IMR-90 (cell line): ENCODE measurements around the gene PRKAR1B. TPM values are rescaled to one million over a fixed set of nuclear protein-coding genes. Genes with fewer than 3 reads are reported as not detected.
A peak's percentile ranks its signal among the peaks of the same experiment; 100 is the strongest.

ENCODE experiments used
- ATAC-seq: fragments of 200-7000 bp; cut with Tn5 transposase; 2 replicates; pipeline ENCODE4 v1.9.1; 2020; ENCODE audit warnings: low read depth, mild to moderate bottlenecking, moderate library complexity
- BruUV-seq: library from RNA; stranded (reverse); fragments of 400-500 nt; replicated peaks from 2 replicates; lab custom pipeline; 2021; lab: Mats Ljungman, UMichigan
- CTCF ChIA-PET: fragments of 300-600 bp; formaldehyde crosslinking; extraction: SDS; loops from one replicate; lab custom pipeline; 2021; ENCODE audit warnings: antibody characterized with exemption; lab: Yijun Ruan, JAX
- POLR2A ChIA-PET: fragments of 300-600 bp; sonication (Branson Sonifier 250); formaldehyde crosslinking; loops from one replicate; lab custom pipeline; 2022; ENCODE audit warnings: antibody characterized with exemption; ENCODE audit not compliant: unreplicated experiment; lab: Charles Lee
- DNase-seq: peaks from one replicate; pipeline ENCODE4 v3.0.0; 2013
- H2AFZ ChIP-seq: replicated peaks from 2 replicates; pipeline ENCODE3; 2013; ENCODE audit warnings: low read length, mild to moderate bottlenecking; ENCODE audit not compliant: poor library complexity
- H2AK5ac ChIP-seq: 2 replicates; pipeline ENCODE4 v1.6.1; 2013; ENCODE audit warnings: low read depth, low read length, inconsistent platforms
- H2AK9ac ChIP-seq: replicated peaks from 2 replicates; pipeline ENCODE3; 2013; ENCODE audit warnings: mild to moderate bottlenecking, low read depth, low read length, moderate library complexity; ENCODE audit not compliant: poor library complexity
- H2BK120ac ChIP-seq: 2 replicates; pipeline ENCODE4 v1.6.1; 2013; ENCODE audit warnings: low read depth, low read length, inconsistent platforms
- H2BK15ac ChIP-seq: 3 replicates; pipeline ENCODE4 v1.6.1; 2013; ENCODE audit warnings: low read depth, low read length, inconsistent platforms
- H2BK20ac ChIP-seq: 2 replicates; pipeline ENCODE4 v1.6.1; 2013; ENCODE audit warnings: low read depth, mild to moderate bottlenecking, inconsistent platforms, low read length, moderate library complexity
- H2BK5ac ChIP-seq: 2 replicates; pipeline ENCODE4 v1.6.1; 2013; ENCODE audit warnings: mild to moderate bottlenecking, low read depth, low read length, inconsistent platforms; ENCODE audit not compliant: poor library complexity, severe bottlenecking
- H3K14ac ChIP-seq: replicated peaks from 2 replicates; pipeline ENCODE4 v1.6.1; 2013; ENCODE audit warnings: low read depth, low read length, inconsistent platforms
- H3K18ac ChIP-seq: 2 replicates; pipeline ENCODE4 v1.6.1; 2013; ENCODE audit warnings: low read depth, low read length, control low read depth
- H3K23ac ChIP-seq: 2 replicates; pipeline ENCODE4 v1.6.1; 2013; ENCODE audit warnings: low read depth, low read length, inconsistent platforms
- H3K27ac ChIP-seq: 2 replicates; pipeline ENCODE4 v1.5.1; 2013; ENCODE audit warnings: mild to moderate bottlenecking, control low read depth, low read length; ENCODE audit not compliant: insufficient read depth
- H3K27me3 ChIP-seq: 2 replicates; pipeline ENCODE4 v1.6.1; 2013; ENCODE audit warnings: low read length; ENCODE audit not compliant: control insufficient read depth, insufficient read depth
- H3K36me3 ChIP-seq: 2 replicates; pipeline ENCODE4 v1.6.1; 2013; ENCODE audit warnings: low read length, mixed read lengths; ENCODE audit not compliant: control insufficient read depth, insufficient read depth
- H3K4ac ChIP-seq: 2 replicates; pipeline ENCODE4 v1.6.1; 2013; ENCODE audit warnings: low read depth, low read length, inconsistent platforms
- H3K4me1 ChIP-seq: 2 replicates; pipeline ENCODE4 v1.6.1; 2013; ENCODE audit warnings: low read length, mixed read lengths; ENCODE audit not compliant: control insufficient read depth, insufficient read depth
- H3K4me2 ChIP-seq: 2 replicates; pipeline ENCODE4 v1.6.1; 2013; ENCODE audit warnings: low read depth, mild to moderate bottlenecking, control low read depth, low read length, moderate library complexity
- H3K4me3 ChIP-seq: 2 replicates; pipeline ENCODE4 v1.5.1; 2013; ENCODE audit warnings: low read depth, mild to moderate bottlenecking, control low read depth, low read length, moderate library complexity; ENCODE audit not compliant: insufficient read depth
- H3K56ac ChIP-seq: 2 replicates; pipeline ENCODE4 v1.6.1; 2013; ENCODE audit warnings: low read length, inconsistent platforms; ENCODE audit not compliant: insufficient read depth; ENCODE audit errors: extremely low read depth
- H3K79me1 ChIP-seq, 2 experiments: 2 replicates each; pipeline ENCODE4 v1.6.1; 2013; ENCODE audit warnings: low read length in 2 of 2, inconsistent platforms in 1 of 2, low read depth in 1 of 2
- H3K9ac ChIP-seq: 2 replicates; pipeline ENCODE4 v1.6.1; 2013; ENCODE audit warnings: low read depth, low read length, control low read depth
- H3K9me1 ChIP-seq: 2 replicates; pipeline ENCODE4 v1.6.1; 2013; ENCODE audit warnings: low read length, inconsistent platforms; ENCODE audit not compliant: insufficient read depth
- H3K9me3 ChIP-seq: 2 replicates; pipeline ENCODE4 v1.6.1; 2013; ENCODE audit warnings: low read length; ENCODE audit not compliant: control insufficient read depth, insufficient read depth
- H4K20me1 ChIP-seq: 2 replicates; pipeline ENCODE4 v1.6.1; 2013; ENCODE audit warnings: low read length, inconsistent platforms; ENCODE audit not compliant: insufficient read depth
- H4K5ac ChIP-seq: 2 replicates; pipeline ENCODE4 v1.6.1; 2013; ENCODE audit warnings: mild to moderate bottlenecking, low read depth, low read length, control low read depth
- H4K8ac ChIP-seq, 2 experiments: 2 replicates each; pipeline ENCODE4 v1.6.1; 2013; ENCODE audit warnings: low read depth in 2 of 2, low read length in 2 of 2, control low read depth in 1 of 2, inconsistent platforms in 1 of 2
- H4K91ac ChIP-seq: 2 replicates; pipeline ENCODE4 v1.6.1; 2013; ENCODE audit warnings: low read depth, low read length, inconsistent platforms; ENCODE audit not compliant: insufficient read depth
- CHD1 ChIP-seq: IDR thresholded peaks from 2 replicates; pipeline ENCODE4 v1.6.1; 2012; ENCODE audit warnings: low read depth, low read length, improper control_type of control experiment
- CTCF ChIP-seq: conservative IDR thresholded peaks from 2 replicates; pipeline ENCODE4 v1.5.1; 2012; ENCODE audit warnings: mild to moderate bottlenecking, low read depth, low read length, improper control_type of control experiment
- FOS ChIP-seq: fragments of 150-350 bp; IDR thresholded peaks from 2 replicates; pipeline ENCODE4 v1.6.1; 2016; ENCODE audit warnings: low read depth, low read length
- MAFK ChIP-seq: IDR thresholded peaks from 2 replicates; pipeline ENCODE4 v1.6.1; 2012; ENCODE audit warnings: low read depth, low read length, improper control_type of control experiment
- MAZ ChIP-seq: IDR thresholded peaks from 2 replicates; pipeline ENCODE4 v1.6.1; 2012; ENCODE audit warnings: low read depth, mild to moderate bottlenecking, low read length, improper control_type of control experiment, moderate library complexity, borderline replicate concordance
- MXI1 ChIP-seq: IDR thresholded peaks from 2 replicates; pipeline ENCODE4 v1.6.1; 2012; ENCODE audit warnings: low read depth, mild to moderate bottlenecking, low read length, moderate library complexity, borderline replicate concordance
- NFE2L2 ChIP-seq: fragments of 150-350 bp; IDR thresholded peaks from 2 replicates; pipeline ENCODE4 v1.6.1; 2016; ENCODE audit warnings: low read depth, mild to moderate bottlenecking, low read length
- POLR2A ChIP-seq: IDR thresholded peaks from 2 replicates; pipeline ENCODE4 v1.6.1; 2012; ENCODE audit warnings: mild to moderate bottlenecking, low read depth, low read length
- RAD21 ChIP-seq: IDR thresholded peaks from 2 replicates; pipeline ENCODE4 v1.6.1; 2012; ENCODE audit warnings: low read length, improper control_type of control experiment
- RCOR1 ChIP-seq: IDR thresholded peaks from 2 replicates; pipeline ENCODE4 v1.6.1; 2012; ENCODE audit warnings: mild to moderate bottlenecking, low read length, improper control_type of control experiment; ENCODE audit not compliant: insufficient replicate concordance
- RFX5 ChIP-seq: IDR thresholded peaks from 2 replicates; pipeline ENCODE4 v1.8.0; 2012; ENCODE audit warnings: low read depth, mild to moderate bottlenecking, low read length, moderate library complexity
- SMC3 ChIP-seq: fragments of 150-350 bp; IDR thresholded peaks from 2 replicates; pipeline ENCODE4 v1.6.1; 2016; ENCODE audit warnings: low read depth, mild to moderate bottlenecking, antibody characterized with exemption, low read length, moderate library complexity
- USF2 ChIP-seq: fragments of 150-350 bp; IDR thresholded peaks from 2 replicates; pipeline ENCODE4 v1.6.1; 2017; ENCODE audit warnings: mild to moderate bottlenecking, antibody characterized with exemption, low read length, low read depth
- WGBS, 2 experiments: methylation state at CpG; one replicate each; pipeline versions ENCODE4 v1.1.5 to v1.1.7; 2013; ENCODE audit warnings: missing lambda C conversion rate in 2 of 2; ENCODE audit not compliant: insufficient read length in 1 of 2; ENCODE audit errors: extremely low coverage in 2 of 2; 5-methylcytosine and 5-hydroxymethylcytosine counted together
- dilution Hi-C: fragments of 300-500 bp; cut with HindIII; formaldehyde crosslinking; loops from one replicate; pipeline ENCODE4 v1.14.3; 2018; ENCODE audit warnings: low sequenced_read_pairs; ENCODE audit not compliant: unreplicated experiment
- in situ Hi-C: fragments of 300-500 bp; cut with MboI; formaldehyde crosslinking; loops from 3 replicates; pipeline ENCODE4 v1.14.3; 2019; ENCODE audit warnings: low sequenced_read_pairs, inconsistent platforms, mixed read lengths
- intact Hi-C: fragments of 100-400 bp; cut with micrococcal nuclease; formaldehyde crosslinking; loops from 2 replicates; pipeline ENCODE4 v1.10.0; 2022
- polyA plus RNA-seq, 3 experiments: library from polyadenylated mRNA; depleted of rRNA; stranded (reverse); fragments of >200 nt; gene quantifications; 2 replicates each; pipeline ENCODE4 v1.2.3, GENCODE V29; 2012; ENCODE audit warnings: low replicate concordance in 1 of 3
- total RNA-seq: library from RNA; depleted of rRNA; stranded (reverse); fragments of >200 nt; gene quantifications from 2 replicates; pipeline ENCODE4 v1.2.3, GENCODE V29; 2012

PRKAR1B gene
- total and polyA plus RNA-seq, 2 of the 4 experiments (the other 2 are of a cell fraction): 15.2 to 20.2 TPM

GRCh38 chr7:552868-553635 lies 174.0 kb downstream of the PRKAR1B start:
- no TSS peak for BruUV-seq

More at GRCh38 chr7:552868-553635, 174.0 kb downstream of the PRKAR1B start:
- dilution Hi-C loops (no loop called here), intact Hi-C loops (no loop called here), in situ Hi-C loops (no loop called here)
- no peak overlapping the region for H2BK20ac ChIP-seq
- H4K5ac ChIP-seq: no peak overlapping the region
- peaks cover 2% of the 10 kb centered on the region; the same call in 1 of the 2 replicates for H3K4me1 ChIP-seq
- no peak overlapping the region for H3K18ac ChIP-seq
- no peak overlapping the region for H3K14ac ChIP-seq
- H3K36me3 ChIP-seq: no peaks in the 10 kb centered on the region
- ChIA-PET POLR2A (no interaction called here), CTCF (no interaction called here)
- H3K56ac ChIP-seq: no peak overlapping the region
- ATAC-seq (no peak), DNase-seq (no peak)
- no peak overlapping the region for H3K4ac ChIP-seq
- H3K27me3 ChIP-seq: no peaks in the 10 kb centered on the region; the same call in 1 of the 2 replicates
- TF ChIP-seq POLR2A (no peak), MXI1 (no peak), RCOR1 (no peak), USF2 (no peak), CHD1 (no peak), NFE2L2 (no peak), FOS (no peak), RFX5 (no peak), MAFK (no peak), CTCF (no peak), MAZ (no peak), RAD21 (no peak), SMC3 (no peak)
- H3K9ac ChIP-seq: no peak overlapping the region
- H3K9me3 ChIP-seq: peaks cover 3% of the 10 kb centered on the region
- H4K91ac ChIP-seq: no peak overlapping the region
- H3K27ac ChIP-seq: no peak overlapping the region
- H2BK15ac ChIP-seq: no peak overlapping the region
- H2BK5ac ChIP-seq: no peak overlapping the region
- peak overlapping the region; percentile 25 for H2AK9ac ChIP-seq
- H4K8ac ChIP-seq: no peak overlapping the region
- H2AK5ac ChIP-seq: no peak overlapping the region
- no peak overlapping the region for H2BK120ac ChIP-seq
- no peak overlapping the region for H2AFZ ChIP-seq
- no peak overlapping the region for H3K4me3 ChIP-seq
- H3K23ac ChIP-seq: no peak overlapping the region
- no peaks in the 10 kb centered on the region for H4K20me1 ChIP-seq
- H3K9me1 ChIP-seq: no peaks in the 10 kb centered on the region
- no peak overlapping the region for H3K4me2 ChIP-seq
- no peaks in the 10 kb centered on the region for H3K79me1 ChIP-seq
- 70% methylated on average over 17 of the region's 44 CpGs; no CpG with 5 or more reads in 1 of the 2 experiments for WGBS, 2 experiments
